ENCODE results near the gene TRIM63. TPM values are rescaled to one million over a fixed set of nuclear protein-coding genes. Genes with fewer than 3 reads are reported as not detected.
"Not testable (repeated sequence)": the region's sequence is repeated elsewhere in the genome, so short reads cannot be mapped to it uniquely, and the experiment has no call there.

The TRIM63 gene
- total RNA-seq, 1 donor from 2014 or later: 1.7 TPM

DNA sequence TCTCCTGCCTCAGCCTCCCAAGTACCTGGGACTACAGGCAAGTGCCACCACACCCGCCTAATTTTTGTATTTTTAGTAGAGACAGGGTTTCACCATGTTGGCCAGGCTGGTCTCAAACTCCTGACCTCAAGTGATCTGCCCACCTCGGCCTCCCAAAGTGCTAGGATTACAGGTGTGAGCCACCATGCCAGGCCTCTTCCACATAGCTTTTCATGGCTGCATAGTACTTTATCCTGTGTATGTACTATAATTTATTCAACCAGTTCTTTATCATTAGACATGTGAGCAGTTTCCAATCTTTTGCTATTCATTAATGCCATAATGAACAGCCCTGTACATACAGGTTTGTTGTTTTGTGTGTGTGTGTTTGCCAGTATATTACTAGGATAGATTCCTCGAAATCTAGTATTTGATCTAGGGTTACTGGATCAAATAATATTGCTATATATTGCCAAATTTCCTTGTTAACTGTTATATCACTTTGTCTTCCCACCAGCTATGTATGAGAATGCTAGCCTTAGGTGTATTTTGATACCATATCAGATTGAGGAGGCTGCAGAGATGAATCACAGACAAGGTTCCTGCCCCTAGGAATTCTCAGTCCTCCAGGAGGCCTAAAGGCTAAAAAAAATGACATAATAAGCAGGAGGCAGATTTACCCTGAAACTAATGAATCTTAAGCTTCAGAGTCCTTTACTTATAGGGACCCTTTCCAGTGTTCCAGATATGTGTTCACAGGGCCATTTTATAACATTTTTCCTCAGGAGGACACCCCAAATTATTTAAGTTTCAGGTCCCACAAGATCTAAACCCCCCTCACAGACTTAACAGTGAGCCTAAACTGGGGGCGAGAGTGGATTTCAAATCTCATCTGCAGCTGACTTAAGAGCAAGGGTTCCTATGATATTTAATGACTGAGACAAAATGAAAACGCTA lies 42.1 kb upstream of the TRIM63 start:
- TF ChIP-seq, protein P1, sequence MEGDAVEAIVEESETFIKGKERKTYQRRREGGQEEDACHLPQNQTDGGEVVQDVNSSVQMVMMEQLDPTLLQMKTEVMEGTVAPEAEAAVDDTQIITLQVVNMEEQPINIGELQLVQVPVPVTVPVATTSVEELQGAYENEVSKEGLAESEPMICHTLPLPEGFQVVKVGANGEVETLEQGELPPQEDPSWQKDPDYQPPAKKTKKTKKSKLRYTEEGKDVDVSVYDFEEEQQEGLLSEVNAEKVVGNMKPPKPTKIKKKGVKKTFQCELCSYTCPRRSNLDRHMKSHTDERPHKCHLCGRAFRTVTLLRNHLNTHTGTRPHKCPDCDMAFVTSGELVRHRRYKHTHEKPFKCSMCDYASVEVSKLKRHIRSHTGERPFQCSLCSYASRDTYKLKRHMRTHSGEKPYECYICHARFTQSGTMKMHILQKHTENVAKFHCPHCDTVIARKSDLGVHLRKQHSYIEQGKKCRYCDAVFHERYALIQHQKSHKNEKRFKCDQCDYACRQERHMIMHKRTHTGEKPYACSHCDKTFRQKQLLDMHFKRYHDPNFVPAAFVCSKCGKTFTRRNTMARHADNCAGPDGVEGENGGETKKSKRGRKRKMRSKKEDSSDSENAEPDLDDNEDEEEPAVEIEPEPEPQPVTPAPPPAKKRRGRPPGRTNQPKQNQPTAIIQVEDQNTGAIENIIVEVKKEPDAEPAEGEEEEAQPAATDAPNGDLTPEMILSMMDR (conservative IDR thresholded peaks at IDR 0.05): no peak
- no peaks in the 10 kb centered on the region for H3K9me3 Mint-ChIP-seq
- no peaks in the 10 kb centered on the region for H3K27me3 Mint-ChIP-seq
- H3K27ac Mint-ChIP-seq: peak overlapping the region; percentile 98
- DNase-seq (ENCODE audit: extremely low spot score, unreplicated experiment): no peak
- peaks cover 28% of the 10 kb centered on the region for H3K4me1 Mint-ChIP-seq (ENCODE audit: unreplicated experiment)
- no peaks in the 10 kb centered on the region for H3K36me3 Mint-ChIP-seq
- peak overlapping the region; percentile 99 for H3K4me3 Mint-ChIP-seq

DNA sequence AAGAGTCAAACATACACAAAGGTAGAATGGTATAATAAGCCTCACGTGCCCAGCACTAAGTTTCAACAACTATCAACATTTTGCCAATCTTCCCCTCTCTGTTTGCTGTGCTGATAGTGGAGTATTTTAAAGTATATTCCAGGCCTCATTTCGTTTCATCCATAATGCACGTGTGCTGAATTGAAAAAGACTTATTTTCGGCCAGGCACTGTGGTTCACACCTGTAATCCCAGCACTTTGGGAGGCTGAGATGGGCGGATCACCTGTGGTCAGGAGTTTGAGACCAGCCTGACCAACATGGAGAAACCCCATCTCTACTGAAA lies 37.8 kb upstream of the TRIM63 start:
- TF ChIP-seq, protein P1 (conservative IDR thresholded peaks at IDR 0.05): peak; percentile 3
- H3K27me3 Mint-ChIP-seq; H3K36me3 Mint-ChIP-seq; H3K9me3 Mint-ChIP-seq; DNase-seq (ENCODE audit: extremely low spot score, unreplicated experiment): not testable (repeated sequence)
- Mint-ChIP-seq H3K4me3 (peak overlapping the region; percentile 22), H3K4me1 (ENCODE audit: unreplicated experiment) (peaks cover 27% of the 10 kb centered on the region), H3K27ac (peak overlapping the region; percentile 58)

DNA sequence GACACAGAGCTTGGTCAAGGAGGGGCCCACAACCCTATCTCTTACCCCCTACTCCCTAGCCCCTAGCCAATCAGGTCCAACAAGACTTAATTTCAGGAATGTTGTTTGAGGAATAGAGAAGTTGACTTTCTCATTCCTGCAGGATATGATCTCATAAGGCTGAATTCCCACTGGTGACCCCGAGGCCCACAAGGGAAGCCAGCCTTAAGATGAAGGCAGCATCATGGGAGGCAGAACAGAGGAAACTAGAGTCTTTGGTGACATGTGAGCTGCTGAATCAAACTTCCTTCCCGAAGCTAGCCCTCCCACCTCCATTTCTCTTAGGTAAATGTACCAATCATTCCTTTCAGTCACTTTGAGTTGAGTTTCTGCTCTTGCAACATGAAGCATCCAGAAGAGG lies 35.1 kb upstream of the TRIM63 start:
- Mint-ChIP-seq H3K36me3 (no peaks in the 10 kb centered on the region), H3K27me3 (no peaks in the 10 kb centered on the region), H3K27ac (no peak overlapping the region), H3K9me3 (no peaks in the 10 kb centered on the region), H3K4me1 (ENCODE audit: unreplicated experiment) (peaks cover 20% of the 10 kb centered on the region), H3K4me3 (no peak overlapping the region)
- no peak for DNase-seq (ENCODE audit: extremely low spot score, unreplicated experiment)
- TF ChIP-seq, protein P1 (conservative IDR thresholded peaks at IDR 0.05): no peak

DNA sequence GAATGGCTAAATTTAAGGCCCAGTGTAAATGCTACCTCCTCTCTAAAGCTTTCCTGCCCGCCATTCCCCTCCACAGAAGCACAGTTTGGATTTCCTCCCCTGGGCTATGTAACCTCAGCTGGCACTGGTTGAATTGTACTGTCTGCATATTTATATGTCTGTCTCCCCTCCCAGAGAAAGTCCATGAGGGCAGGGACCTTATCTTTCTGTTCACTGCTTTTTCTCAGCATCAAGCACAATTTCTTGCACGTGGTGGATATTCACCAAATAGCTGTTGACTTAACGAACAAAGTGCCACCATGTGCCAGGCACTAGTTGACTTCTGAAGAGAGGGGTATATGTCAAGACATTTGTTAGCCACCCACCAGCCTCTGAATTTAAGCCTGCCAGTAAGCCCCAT lies 34.7 kb upstream of the TRIM63 start:
- no peaks in the 10 kb centered on the region for H3K36me3 Mint-ChIP-seq
- DNase-seq (ENCODE audit: extremely low spot score, unreplicated experiment): no peak
- peaks cover 20% of the 10 kb centered on the region for H3K4me1 Mint-ChIP-seq (ENCODE audit: unreplicated experiment)
- H3K4me3 Mint-ChIP-seq: no peak overlapping the region
- TF ChIP-seq, protein P1 (conservative IDR thresholded peaks at IDR 0.05): no peak
- H3K27ac Mint-ChIP-seq: peak overlapping the region; percentile 23
- no peaks in the 10 kb centered on the region for H3K9me3 Mint-ChIP-seq
- H3K27me3 Mint-ChIP-seq: no peaks in the 10 kb centered on the region

DNA sequence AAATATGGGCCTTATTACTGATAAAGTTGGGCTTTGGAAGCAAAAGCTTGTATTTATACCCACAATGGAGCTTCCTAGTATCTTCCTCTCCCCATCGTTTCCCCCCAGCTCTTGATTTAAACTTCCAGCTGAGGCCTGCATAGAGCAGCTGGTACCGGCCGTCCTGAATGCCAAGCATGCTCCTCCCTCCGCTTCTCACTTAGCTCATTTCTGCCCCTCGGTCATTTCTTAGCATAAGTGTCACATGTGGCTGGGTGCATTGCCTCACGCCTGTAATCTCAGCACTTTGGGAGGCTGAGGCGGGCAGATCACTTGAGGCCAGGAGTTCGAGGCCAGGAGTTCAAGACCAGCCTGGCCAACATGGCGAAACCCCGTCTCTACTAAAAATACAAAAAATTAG lies 32.8 kb upstream of the TRIM63 start:
- not testable (repeated sequence) for H3K9me3 Mint-ChIP-seq; DNase-seq (ENCODE audit: extremely low spot score, unreplicated experiment); H3K4me3 Mint-ChIP-seq; H3K27ac Mint-ChIP-seq; H3K36me3 Mint-ChIP-seq; H3K27me3 Mint-ChIP-seq
- H3K4me1 Mint-ChIP-seq (ENCODE audit: unreplicated experiment): peaks cover 19% of the 10 kb centered on the region

DNA sequence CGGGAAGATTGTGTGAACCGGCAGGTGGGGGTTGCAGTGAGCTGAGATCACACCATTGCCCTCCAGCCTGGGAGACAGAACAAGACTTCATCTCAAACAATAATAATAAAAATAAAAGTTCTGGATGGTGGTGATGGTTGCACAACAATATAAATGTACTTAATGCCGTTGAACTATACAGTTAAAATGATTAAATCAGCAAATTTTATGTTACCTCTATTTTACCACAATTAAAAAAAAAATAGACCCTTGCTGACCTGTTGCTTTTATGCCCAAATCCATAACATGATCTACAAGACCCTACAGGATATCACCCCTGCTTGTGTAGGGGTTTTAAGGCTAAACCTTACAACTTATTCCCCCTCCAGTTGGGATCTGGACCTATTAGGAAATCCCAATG lies 32.4 kb upstream of the TRIM63 start:
- no peaks in the 10 kb centered on the region for H3K36me3 Mint-ChIP-seq
- H3K9me3 Mint-ChIP-seq: no peaks in the 10 kb centered on the region
- no peaks in the 10 kb centered on the region for H3K27me3 Mint-ChIP-seq
- no peak overlapping the region for H3K27ac Mint-ChIP-seq
- no peak for DNase-seq (ENCODE audit: extremely low spot score, unreplicated experiment)
- TF ChIP-seq, protein P1 (conservative IDR thresholded peaks at IDR 0.05): no peak
- peaks cover 14% of the 10 kb centered on the region for H3K4me1 Mint-ChIP-seq (ENCODE audit: unreplicated experiment)
- no peak overlapping the region for H3K4me3 Mint-ChIP-seq
